HG02943 (cell line): Measurements from ENCODE around the gene FLNC.

Experiments
- ATAC-seq: cut with Tn5 transposase; IDR thresholded peaks from one replicate; pipeline ENCODE4 v1.9.1; 2021; ENCODE audit warnings: mild to moderate bottlenecking, low read depth, moderate library complexity; ENCODE audit not compliant: unreplicated experiment

Gene FLNC

GRCh38 chr7:128831178-128831993, 1.2 kb downstream of the FLNC start:
- no peak for ATAC-seq

DNA sequence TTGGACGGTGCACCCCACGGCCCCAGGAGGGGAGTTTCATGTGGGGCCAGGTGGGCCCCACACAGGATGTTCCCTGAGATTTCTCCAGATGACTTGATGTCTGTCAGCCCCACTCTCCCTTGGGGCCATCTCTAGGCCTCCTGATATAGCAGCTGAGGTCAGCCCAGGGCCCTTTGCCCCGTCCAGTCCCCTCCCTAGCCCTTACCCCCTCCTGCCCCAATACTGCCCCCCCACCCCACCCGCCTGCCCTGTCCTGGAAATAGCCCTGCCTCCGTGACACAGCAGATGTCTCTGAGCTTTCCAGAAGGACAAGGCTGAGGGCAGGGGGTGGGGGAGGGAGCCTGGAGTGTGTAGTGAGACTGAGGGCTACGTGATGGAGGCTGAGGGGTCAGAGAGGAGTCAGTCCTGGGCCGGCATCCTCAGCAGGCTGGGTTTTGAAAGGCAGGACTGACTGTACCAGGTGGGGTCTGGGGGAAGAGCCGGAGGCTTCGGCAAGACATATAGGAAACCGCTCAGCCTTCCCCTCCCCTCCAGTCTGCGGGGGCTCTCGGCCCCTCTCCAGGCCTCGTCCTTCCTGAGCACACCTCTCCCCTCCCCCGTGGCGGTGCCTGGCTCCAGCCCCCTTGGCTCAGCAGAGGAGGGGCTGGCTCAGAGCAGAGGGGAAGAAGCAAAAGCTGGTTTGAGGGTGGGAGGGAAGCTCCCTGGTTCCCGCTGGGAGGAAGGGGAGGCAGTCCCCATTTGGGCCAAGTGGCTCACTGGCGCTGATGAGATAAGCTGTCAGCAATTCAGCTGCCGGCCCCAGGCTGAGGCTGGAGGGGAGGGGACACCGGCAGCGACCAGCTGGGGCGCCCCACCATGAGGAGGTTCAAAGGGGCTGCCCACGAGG, 2.0 kb downstream of the FLNC start:
- ATAC-seq, result no peak

DNA sequence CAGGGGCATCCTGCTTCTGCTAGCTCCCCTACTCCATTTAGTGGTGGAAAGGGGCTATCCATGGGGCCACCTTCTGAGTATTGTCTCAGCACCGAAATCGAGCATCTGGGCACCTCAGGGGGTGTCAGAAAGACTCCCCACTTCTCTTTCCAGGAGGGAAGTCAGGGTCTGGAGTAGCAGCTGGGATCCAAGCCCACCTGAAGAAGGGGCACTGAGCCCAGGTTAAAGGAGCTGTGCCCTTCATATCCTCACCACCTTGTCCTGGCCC, 2.6 kb downstream of the FLNC start:
- no peak for ATAC-seq

- ATAC-seq, result no peak
Measured at GRCh38 chr7:128833148-128833945, 3.1 kb downstream of the FLNC start.

DNA sequence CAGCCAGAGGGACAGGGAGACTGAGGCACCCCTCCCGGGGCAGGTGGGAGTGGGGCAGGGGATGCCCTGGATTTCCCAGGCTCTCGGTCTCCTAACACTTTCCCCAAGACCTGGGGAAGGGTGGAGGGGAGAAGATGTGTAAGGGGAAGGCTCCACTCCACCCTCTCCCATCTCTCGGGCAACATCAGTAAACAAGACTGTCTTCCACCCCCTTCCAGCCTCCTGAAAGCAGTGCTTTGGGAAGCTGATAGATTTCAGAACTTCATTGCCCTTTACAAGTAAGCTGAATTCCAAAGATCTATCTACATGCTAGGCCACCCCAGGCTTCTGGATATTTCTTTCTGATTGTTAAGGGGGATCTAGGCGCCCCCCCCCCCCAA, 3.7 kb downstream of the FLNC start:
- no peak for ATAC-seq

GRCh38 chr7:128835231-128835751, 5.1 kb downstream of the FLNC start:
- ATAC-seq, result no peak

- no peak for ATAC-seq
Measured at GRCh38 chr7:128835790-128836641, 5.8 kb downstream of the FLNC start.

DNA sequence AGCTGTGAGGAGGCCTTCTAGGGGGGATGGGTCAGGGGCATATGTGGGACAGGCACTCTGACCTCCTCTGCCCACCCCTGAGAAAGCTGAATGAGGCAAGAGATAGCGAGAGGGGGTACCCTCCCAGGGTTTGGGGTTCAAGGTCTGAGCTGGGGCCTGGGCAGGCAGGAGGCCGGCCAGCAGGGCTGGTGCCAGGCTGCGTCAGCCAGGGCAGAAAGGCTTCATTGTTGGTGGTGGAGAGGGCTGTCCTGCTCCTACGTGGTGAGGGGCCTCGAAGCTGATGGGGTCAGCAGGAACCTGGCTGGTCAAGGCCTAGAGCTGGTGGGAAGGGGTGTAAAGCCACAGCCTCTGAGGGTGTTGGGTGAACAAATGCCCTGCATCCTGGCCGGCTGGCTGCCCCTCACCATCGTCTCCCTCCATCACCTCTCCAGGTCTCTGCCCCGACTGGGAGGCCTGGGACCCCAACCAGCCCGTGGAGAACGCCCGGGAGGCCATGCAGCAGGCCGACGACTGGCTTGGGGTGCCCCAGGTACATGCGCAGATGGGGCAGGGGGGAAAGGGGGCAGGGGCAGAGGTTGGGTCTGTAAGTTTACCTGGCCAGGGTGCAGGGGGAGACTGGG, 6.6 kb downstream of the FLNC start:
- ATAC-seq, result no peak

GRCh38 chr7:128837521-128837921, 7.3 kb downstream of the FLNC start:
- no peak for ATAC-seq

- no peak for ATAC-seq
Measured at GRCh38 chr7:128838109-128838779, 8.0 kb downstream of the FLNC start.

DNA sequence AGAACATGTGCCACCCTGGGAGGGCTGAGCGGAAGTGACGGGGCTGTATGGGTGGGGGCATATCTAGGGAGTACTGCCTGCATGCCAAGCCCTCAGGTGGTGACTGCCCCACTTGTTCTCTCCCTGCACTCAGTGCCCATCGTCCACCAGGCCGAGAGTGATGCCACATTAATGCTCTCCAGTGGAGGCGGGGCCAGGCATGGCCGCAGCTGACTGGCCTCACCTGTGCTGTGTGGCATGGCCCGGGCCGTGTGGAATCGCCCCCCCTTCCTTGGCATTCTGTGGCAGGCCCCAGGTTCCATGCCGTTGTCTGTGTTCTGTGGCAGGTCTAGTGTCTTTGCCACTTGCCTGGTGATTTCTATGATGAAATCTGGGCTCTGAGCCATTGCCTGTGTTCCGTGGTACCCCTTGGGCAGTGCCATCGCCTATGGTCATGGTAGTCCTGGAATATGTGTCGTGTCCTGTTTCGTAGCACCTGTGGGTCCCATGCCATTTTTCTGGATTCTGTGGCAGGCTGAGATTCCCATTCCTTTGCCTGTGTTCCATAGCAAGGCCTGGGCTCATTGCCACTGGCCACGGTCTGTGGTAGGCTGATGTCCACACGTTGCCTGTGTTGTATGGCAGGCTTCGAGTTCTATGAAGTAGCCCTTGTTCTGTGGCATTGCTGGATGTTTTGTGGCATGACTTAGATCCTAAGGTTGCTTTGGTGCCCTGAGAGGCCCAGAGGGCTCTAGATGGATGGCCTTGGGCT, 8.9 kb downstream of the FLNC start:
- ATAC-seq, result no peak

DNA sequence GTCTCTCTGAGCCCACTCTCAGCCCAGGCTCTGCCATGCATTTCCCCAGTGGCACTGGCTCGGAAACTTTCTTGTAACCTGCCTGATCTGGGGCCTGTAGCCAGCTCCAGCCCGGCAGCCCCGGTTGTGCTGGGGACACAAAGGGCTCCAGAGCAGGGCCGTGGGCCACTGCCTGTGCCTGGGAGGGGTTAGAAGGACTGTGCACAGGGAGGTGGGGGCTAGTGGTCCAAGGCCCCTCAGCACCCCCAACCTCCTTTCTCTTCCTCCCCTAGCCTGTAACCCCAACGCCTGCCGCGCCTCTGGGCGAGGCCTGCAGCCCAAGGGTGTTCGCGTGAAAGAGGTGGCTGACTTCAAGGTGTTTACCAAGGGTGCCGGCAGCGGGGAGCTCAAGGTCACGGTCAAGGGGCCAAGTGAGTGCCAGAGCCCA, 9.6 kb downstream of the FLNC start:
- ATAC-seq, result no peak

DNA sequence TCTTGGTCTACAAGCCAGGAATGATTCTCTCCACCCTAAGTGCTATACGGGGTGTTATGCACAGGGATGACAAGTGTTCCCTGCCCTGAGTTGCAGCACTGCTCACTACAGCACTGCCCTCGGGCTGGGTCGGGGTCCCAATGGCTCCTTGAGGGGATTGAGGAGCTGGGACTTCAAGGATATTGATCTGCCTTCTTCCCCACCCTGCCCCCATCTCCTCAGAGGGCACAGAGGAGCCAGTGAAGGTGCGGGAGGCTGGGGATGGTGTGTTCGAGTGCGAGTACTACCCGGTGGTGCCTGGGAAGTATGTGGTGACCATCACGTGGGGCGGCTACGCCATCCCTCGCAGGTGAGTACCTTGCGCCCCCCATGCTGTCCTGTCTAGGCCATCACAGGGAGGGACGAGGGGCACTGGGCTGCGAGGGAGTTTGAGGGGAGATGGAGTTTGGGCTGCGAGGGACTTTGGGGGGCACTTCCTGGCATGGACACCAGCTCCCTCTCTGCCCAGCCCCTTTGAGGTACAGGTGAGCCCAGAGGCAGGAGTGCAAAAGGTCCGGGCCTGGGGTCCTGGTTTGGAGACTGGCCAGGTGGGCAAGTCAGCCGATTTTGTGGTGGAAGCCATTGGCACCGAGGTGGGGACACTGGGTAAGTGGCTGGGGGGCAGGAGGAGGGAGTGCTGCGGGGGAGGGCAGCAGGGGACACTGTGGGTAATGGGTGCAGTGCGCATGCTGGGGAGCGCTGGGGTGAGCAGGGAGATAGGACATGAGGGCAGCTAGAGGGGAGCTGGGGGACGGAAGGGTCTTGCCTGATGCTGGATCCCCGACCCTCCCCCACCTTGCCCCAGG, 10.3 kb downstream of the FLNC start:
- no peak for ATAC-seq

DNA sequence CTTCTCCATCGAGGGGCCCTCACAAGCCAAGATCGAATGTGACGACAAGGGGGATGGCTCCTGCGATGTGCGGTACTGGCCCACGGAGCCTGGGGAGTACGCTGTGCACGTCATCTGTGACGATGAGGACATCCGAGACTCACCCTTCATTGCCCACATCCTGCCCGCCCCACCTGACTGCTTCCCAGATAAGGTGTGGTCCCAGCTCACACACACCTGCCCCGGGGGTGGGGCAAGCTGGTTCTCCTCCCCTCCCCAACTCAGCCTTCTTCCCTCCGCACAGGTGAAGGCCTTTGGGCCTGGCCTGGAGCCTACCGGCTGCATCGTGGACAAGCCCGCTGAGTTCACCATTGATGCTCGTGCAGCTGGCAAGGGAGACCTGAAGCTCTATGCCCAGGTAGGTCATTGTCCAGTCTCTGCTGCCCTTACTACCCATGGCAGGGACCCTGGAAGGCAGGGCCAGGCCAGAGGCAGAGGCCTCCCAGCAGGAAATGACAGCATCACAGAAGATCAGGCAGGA, 11.0 kb downstream of the FLNC start:
- no peak for ATAC-seq

- ATAC-seq, result no peak
Measured at GRCh38 chr7:128841921-128842673, 11.9 kb downstream of the FLNC start.
